ENCODE measurements around the gene METAP1D.

The METAP1D gene

GRCh38 chr2:171957061-171957460, 42.7 kb upstream of the METAP1D start:
- Histone ChIP-seq H3K4me1 (no peaks in the 10 kb centered on the region), H3K4me2 (ENCODE audit: low read length) (no peak overlapping the region), H2AFZ (no peak overlapping the region), H3K27me3 (ENCODE audit: control insufficient read depth, insufficient read depth, low read length) (no peaks in the 10 kb centered on the region), H3K9ac (no peak overlapping the region), H3K79me2 (peaks cover 4% of the 10 kb centered on the region), H3K9me3 (ENCODE audit: control insufficient read depth, low read length) (no peaks in the 10 kb centered on the region), H3K4me3 (ENCODE audit: low read depth, low read length) (no peak overlapping the region), H3K36me3 (ENCODE audit: control insufficient read depth, insufficient read depth, low read length) (no peaks in the 10 kb centered on the region), H3K27ac (no peak overlapping the region)
- TF ChIP-seq CTCF (IDR thresholded peaks at IDR 0.05): no peak

- Histone ChIP-seq H3K9me3 (ENCODE audit: control insufficient read depth, low read length) (no peaks in the 10 kb centered on the region), H3K4me3 (ENCODE audit: low read depth, low read length) (no peak overlapping the region), H2AFZ (no peak overlapping the region), H3K79me2 (no peaks in the 10 kb centered on the region), H3K4me1 (no peaks in the 10 kb centered on the region), H3K27me3 (ENCODE audit: control insufficient read depth, insufficient read depth, low read length) (no peaks in the 10 kb centered on the region), H3K9ac (no peak overlapping the region), H3K27ac (no peak overlapping the region), H3K36me3 (ENCODE audit: control insufficient read depth, insufficient read depth, low read length) (no peaks in the 10 kb centered on the region), H3K4me2 (ENCODE audit: low read length) (no peak overlapping the region)
- TF ChIP-seq CTCF (IDR thresholded peaks at IDR 0.05): no peak
These were observed 41.3 kb upstream of the METAP1D start for GRCh38 chr2:171958475-171958874.

- Histone ChIP-seq H3K27me3 (ENCODE audit: control insufficient read depth, insufficient read depth, low read length) (no peaks in the 10 kb centered on the region), H3K9me3 (ENCODE audit: control insufficient read depth, low read length) (no peaks in the 10 kb centered on the region), H3K4me2 (ENCODE audit: low read length) (no peak overlapping the region), H3K36me3 (ENCODE audit: control insufficient read depth, insufficient read depth, low read length) (no peaks in the 10 kb centered on the region), H3K4me1 (no peaks in the 10 kb centered on the region), H3K9ac (no peak overlapping the region), H3K4me3 (ENCODE audit: low read depth, low read length) (no peak overlapping the region), H3K79me2 (no peaks in the 10 kb centered on the region), H2AFZ (no peak overlapping the region), H3K27ac (no peak overlapping the region)
- TF ChIP-seq CTCF (IDR thresholded peaks at IDR 0.05): no peak
These were observed 39.8 kb upstream of the METAP1D start for GRCh38 chr2:171959998-171960397.

GRCh38 chr2:171960570-171960969, 39.2 kb upstream of the METAP1D start:
- Histone ChIP-seq H3K27me3 (ENCODE audit: control insufficient read depth, insufficient read depth, low read length) (no peaks in the 10 kb centered on the region), H3K4me3 (ENCODE audit: low read depth, low read length) (no peak overlapping the region), H3K9ac (no peak overlapping the region), H3K36me3 (ENCODE audit: control insufficient read depth, insufficient read depth, low read length) (no peaks in the 10 kb centered on the region), H3K9me3 (ENCODE audit: control insufficient read depth, low read length) (no peaks in the 10 kb centered on the region), H3K27ac (no peak overlapping the region), H3K79me2 (no peaks in the 10 kb centered on the region), H3K4me2 (ENCODE audit: low read length) (no peak overlapping the region), H3K4me1 (no peaks in the 10 kb centered on the region), H2AFZ (no peak overlapping the region)
- TF ChIP-seq CTCF (IDR thresholded peaks at IDR 0.05): no peak

- no peaks in the 10 kb centered on the region for H3K4me1 ChIP-seq
- no peaks in the 10 kb centered on the region for H3K79me2 ChIP-seq
- H3K4me2 ChIP-seq (ENCODE audit: low read length): no peak overlapping the region
- TF ChIP-seq CTCF (IDR thresholded peaks at IDR 0.05): no peak
- no peaks in the 10 kb centered on the region for H3K27me3 ChIP-seq (ENCODE audit: control insufficient read depth, insufficient read depth, low read length)
- no peak overlapping the region for H3K9ac ChIP-seq
- H2AFZ ChIP-seq: no peak overlapping the region
- no peak overlapping the region for H3K27ac ChIP-seq
- no peak overlapping the region for H3K4me3 ChIP-seq (ENCODE audit: low read depth, low read length)
- H3K9me3 ChIP-seq (ENCODE audit: control insufficient read depth, low read length): no peaks in the 10 kb centered on the region
- no peaks in the 10 kb centered on the region for H3K36me3 ChIP-seq (ENCODE audit: control insufficient read depth, insufficient read depth, low read length)
These were observed 36.6 kb upstream of the METAP1D start for GRCh38 chr2:171963198-171963597.

Measured in parathyroid adenoma (tissue), 2 donors.